Nephron progenitor cell (in vitro differentiated cells): ENCODE results near the gene TSPAN3.

ENCODE experiments used
- DNase-seq: peaks from one replicate; pipeline ENCODE4 v3.0.0; 2021
- H3K27ac Mint-ChIP-seq: 2 replicates; pipeline ENCODE4 v1.8.0; 2021; ENCODE audit warnings: mild to moderate bottlenecking, moderate library complexity, mixed read lengths
- H3K27me3 Mint-ChIP-seq: 2 replicates; pipeline ENCODE4 v1.8.0; 2021; ENCODE audit warnings: mild to moderate bottlenecking, low read depth, mixed read lengths; ENCODE audit not compliant: poor library complexity
- H3K36me3 Mint-ChIP-seq: 2 replicates; pipeline ENCODE4 v1.8.0; 2021; ENCODE audit warnings: low read depth, mixed read lengths
- H3K4me1 Mint-ChIP-seq: 2 replicates; pipeline ENCODE4 v1.8.0; 2021; ENCODE audit warnings: mixed read lengths
- H3K4me3 Mint-ChIP-seq: 2 replicates; pipeline ENCODE4 v1.8.0; 2021; ENCODE audit warnings: mild to moderate bottlenecking, moderate library complexity, mixed read lengths
- H3K9me3 Mint-ChIP-seq: 2 replicates; pipeline ENCODE4 v1.8.0; 2021; ENCODE audit warnings: mild to moderate bottlenecking, moderate library complexity, mixed read lengths
- TF ChIP-seq, protein P1 (sequence below): fragments of 200-600 bp; sonication (generic); IDR thresholded peaks from 2 replicates; pipeline ENCODE4 v1.5.0; 2021; ENCODE audit warnings: antibody characterized with exemption

Gene TSPAN3

DNA sequence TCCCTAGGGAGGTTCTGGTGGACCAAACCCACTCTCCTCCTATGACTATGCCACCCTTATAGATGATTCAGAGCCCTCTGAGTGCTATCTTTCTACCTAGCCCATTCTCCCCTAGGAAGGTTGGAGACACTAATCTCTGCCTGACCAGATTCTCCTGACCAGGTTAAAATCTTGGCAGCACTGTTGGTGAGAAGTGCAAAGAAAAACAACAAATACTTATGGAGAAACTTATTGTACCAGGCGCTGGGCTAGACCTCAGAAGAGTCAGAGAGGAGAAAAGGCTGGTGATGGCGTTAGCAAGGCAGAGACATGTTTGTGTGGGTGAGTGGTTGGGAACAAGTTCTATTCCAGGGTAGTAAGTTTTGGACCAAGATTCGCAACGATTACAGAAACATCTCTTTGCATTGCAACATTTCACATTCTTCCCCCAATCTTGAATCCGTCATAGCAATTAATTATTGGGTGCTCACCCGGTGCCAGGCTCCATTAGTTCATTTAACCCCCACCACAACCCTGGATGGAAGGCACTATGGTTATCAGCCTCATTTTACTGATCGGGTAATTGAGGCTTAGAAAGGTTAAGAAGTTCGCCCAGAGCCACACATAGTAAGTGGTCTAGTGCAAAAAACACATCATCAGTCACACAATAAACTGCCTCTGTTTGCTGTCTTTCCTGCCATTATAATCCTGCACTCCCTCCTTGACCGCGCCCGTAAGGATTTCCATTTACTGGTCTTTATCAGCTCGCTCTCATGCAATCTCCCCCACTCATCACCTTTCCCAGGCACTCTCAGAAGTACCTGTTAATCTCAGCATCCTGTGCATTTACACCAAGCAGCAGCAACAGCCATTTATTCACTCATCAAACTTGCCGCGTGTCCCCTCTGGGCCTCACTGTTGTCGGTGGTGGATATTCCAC, 655 bp upstream of the TSPAN3 start:
- Mint-ChIP-seq H3K27ac (no peak overlapping the region), H3K9me3 (peaks cover 3% of the 10 kb centered on the region), H3K4me3 (peak overlapping the region; percentile 70), H3K36me3 (peaks cover 19% of the 10 kb centered on the region), H3K27me3 (peaks cover 10% of the 10 kb centered on the region), H3K4me1 (peaks cover 56% of the 10 kb centered on the region)
- TF ChIP-seq, protein P1, sequence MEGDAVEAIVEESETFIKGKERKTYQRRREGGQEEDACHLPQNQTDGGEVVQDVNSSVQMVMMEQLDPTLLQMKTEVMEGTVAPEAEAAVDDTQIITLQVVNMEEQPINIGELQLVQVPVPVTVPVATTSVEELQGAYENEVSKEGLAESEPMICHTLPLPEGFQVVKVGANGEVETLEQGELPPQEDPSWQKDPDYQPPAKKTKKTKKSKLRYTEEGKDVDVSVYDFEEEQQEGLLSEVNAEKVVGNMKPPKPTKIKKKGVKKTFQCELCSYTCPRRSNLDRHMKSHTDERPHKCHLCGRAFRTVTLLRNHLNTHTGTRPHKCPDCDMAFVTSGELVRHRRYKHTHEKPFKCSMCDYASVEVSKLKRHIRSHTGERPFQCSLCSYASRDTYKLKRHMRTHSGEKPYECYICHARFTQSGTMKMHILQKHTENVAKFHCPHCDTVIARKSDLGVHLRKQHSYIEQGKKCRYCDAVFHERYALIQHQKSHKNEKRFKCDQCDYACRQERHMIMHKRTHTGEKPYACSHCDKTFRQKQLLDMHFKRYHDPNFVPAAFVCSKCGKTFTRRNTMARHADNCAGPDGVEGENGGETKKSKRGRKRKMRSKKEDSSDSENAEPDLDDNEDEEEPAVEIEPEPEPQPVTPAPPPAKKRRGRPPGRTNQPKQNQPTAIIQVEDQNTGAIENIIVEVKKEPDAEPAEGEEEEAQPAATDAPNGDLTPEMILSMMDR = no peak
- DNase-seq = no peak

DNA sequence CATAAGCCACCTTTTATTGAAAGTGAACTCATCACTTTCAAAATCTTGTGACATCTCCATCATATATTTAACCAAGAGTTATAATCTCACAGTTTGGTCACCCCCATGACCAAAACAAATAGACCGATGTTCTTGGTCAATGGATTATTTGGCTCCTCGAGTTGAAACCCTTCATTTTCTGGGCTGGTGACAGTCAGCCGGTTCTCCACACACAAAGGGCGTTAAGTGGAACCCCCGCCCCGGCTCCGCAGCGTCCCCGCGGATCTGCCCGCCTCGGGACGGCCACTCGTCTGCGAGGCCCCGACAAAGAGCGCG, 772 bp downstream of the TSPAN3 start:
- no peak for DNase-seq
- Mint-ChIP-seq H3K4me3 (peak overlapping the region; percentile 93), H3K27ac (no peak overlapping the region), H3K9me3 (peaks cover 3% of the 10 kb centered on the region), H3K27me3 (peaks cover 7% of the 10 kb centered on the region), H3K4me1 (peaks cover 60% of the 10 kb centered on the region), H3K36me3 (peaks cover 22% of the 10 kb centered on the region)
- TF ChIP-seq, protein P1 = no peak

DNA sequence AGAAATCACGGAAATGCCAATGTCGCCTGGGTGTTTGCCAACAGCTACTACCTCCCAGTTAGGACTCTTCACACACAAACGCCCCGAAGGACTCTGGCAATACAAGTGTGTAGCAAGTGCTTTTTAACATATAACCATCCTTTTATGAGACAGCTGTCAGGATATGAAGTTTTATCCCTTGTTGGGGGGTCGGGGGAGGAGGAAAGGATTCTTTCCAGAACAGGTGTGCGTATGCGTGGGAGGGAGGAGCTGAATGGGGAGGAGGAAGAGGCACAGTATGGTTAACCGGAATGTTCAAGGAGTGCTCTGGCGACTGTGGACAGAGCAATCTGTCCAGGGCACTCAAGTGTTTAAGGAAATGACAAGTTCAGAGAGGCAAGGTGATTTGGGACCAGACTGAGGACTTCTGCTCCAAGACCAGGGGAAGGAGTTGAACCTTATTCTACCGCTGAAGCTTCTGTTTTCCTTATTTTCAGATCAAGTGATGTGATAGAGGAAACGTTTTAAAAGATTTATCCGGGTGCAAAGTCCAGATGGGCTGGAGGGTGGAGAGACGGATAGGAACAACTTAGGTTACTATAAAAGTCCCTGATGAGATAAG, 1.3 kb downstream of the TSPAN3 start:
- Mint-ChIP-seq H3K4me3 (peak overlapping the region; percentile 93), H3K36me3 (peaks cover 22% of the 10 kb centered on the region), H3K9me3 (peaks cover 3% of the 10 kb centered on the region), H3K27ac (peak overlapping the region; percentile 94), H3K4me1 (peaks cover 66% of the 10 kb centered on the region), H3K27me3 (peaks cover 6% of the 10 kb centered on the region)
- TF ChIP-seq, protein P1 = no peak
- no peak for DNase-seq

DNA sequence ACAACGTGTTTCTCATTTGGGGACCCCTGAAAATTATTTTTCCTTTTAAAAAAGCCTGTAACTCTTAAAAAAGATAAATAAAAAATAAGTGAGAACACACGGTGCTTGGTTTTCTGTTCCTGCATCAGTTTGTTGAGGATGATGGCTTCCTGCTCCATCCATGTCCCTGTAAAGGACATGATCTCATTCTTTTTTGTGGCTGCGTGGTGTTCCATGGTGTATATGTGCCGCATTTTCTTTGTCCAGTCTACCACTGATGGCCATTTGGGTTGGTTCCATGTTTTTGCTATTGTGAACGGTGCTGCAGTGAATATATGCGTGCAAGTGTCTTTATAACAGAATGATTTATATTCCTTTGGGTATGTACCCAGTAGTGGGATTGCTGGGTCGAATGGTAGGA, 2.3 kb downstream of the TSPAN3 start:
- TF ChIP-seq, protein P1 = no peak
- peaks cover 75% of the 10 kb centered on the region for H3K4me1 Mint-ChIP-seq
- peak overlapping the region; percentile 24 for H3K27ac Mint-ChIP-seq
- peak overlapping the region; percentile 24 for H3K4me3 Mint-ChIP-seq
- peaks cover 25% of the 10 kb centered on the region for H3K36me3 Mint-ChIP-seq
- H3K27me3 Mint-ChIP-seq = peaks cover 3% of the 10 kb centered on the region
- no peak for DNase-seq
- peaks cover 3% of the 10 kb centered on the region for H3K9me3 Mint-ChIP-seq

DNA sequence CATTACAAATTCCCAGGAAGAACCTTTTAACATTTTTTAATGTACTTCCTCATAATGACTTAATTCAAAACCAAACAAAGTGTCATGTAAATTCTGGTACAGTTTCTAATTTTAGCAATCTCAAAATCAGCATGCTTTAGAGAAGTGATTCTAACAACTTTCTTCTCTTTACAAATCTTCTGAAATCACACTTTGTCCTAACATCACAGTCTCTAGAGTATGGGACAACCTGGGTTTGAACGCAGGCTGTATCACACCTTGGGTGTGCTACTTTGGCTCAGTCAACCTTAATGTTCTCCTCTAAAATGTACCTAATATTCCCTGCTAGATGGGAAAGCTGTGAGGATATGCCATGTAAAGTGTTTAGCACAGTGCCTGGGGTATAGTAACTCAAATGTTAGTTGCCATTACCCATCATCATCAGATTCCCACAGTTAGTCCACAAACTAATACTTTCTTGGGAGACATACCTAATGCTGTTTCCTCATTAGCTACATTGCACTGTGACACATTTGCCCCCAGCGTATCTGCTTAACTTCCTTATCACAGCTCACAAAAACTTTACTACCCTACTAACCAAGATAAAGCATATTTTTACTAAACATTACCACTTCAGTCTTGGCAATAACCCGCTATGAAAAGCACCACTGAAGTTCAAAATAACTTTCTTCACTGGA, 3.1 kb downstream of the TSPAN3 start:
- Mint-ChIP-seq H3K9me3 (peaks cover 3% of the 10 kb centered on the region), H3K4me3 (peak overlapping the region; percentile 20), H3K27ac (no peak overlapping the region), H3K36me3 (peaks cover 27% of the 10 kb centered on the region), H3K27me3 (no peaks in the 10 kb centered on the region), H3K4me1 (peaks cover 79% of the 10 kb centered on the region)
- TF ChIP-seq, protein P1 = no peak
- DNase-seq = no peak
